HG02759 (cell line): ENCODE measurements around the gene PTH1R.

ENCODE experiments used
- ATAC-seq: cut with Tn5 transposase; IDR thresholded peaks from one replicate; pipeline ENCODE4 v1.9.1; 2021; ENCODE audit warnings: mild to moderate bottlenecking, moderate library complexity; ENCODE audit not compliant: unreplicated experiment

PTH1R gene

DNA sequence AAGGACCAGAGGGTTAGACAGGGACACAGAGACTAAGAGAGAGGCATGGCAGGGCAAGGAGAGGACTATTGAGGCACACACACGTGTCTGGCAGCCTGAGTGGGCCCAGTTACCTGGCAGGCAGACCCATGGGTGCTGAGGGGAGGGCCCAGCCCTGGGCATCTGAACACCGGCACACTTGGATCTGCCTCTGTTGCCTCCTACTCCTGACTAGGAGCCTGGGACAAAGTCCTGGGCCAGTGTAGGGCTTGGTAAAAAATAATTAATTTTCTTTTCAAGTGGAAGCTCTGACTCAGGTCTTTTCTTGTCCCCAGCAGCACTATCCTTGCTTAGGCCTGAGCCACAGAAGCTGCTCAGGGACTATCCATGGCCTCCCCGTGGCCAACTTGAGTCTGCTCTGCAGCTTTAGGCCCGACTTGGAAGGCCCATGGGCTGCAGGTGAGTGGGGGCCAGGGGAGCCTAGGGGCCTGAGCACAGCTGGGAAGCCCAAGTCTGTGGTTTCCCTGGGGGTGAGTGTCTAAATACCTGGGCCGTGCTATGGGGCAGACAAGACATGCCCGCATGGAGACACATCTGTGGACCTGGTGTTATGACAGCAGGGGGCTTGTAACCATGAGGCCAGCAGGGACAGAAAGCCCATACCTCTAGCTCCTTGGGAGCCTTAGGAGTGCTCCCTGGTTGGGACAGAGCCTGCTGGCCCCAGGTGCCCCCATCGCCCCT is at the start of gene PTH1R:
Gene PTH1R (plus strand): TSS at position 316 of the 720 bp plus-strand sequence. CDS start 5,839 bp downstream, outside the sequence.
- no peak for ATAC-seq

GRCh38 chr3:46829699-46830208 is 47.8 kb upstream of the PTH1R start:
- no peak for ATAC-seq

DNA sequence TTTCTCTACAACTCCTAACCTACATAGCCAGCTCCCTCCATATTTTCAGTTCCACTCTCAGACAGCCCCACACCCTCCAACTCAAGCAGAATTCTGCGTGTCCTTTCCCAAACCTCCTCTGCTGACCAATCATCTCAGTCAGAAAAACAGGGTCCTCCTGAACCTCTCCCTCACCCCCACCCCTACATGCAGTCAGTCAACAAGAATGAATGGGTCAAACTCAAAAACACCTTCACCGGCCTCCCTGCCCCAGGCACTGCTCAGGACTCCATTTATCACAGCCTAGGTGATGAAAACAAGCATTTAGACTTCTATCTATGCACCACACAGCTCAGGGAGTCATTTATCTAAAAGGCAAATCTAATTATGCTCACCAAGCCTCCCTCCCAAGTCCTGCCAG is 46.7 kb upstream of the PTH1R start:
- no peak for ATAC-seq

DNA sequence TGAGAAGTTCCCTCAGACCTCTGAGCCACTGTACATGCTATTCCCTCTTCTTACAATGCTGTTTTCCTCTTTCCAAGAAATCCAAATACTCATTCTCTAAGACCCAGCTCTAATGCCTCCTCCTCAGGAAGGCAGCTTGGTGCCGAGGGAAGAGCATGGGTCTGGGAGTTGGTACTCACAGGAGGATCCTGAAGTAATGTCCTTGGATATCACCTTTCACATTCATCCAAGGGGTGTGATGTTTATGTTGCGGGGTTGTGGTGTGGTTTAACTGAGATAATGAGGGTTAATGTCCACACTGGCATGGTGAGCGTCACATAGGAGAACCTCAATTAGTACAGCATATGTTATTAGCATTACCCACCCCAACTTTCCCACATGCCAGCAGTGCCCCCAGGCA is 46.2 kb upstream of the PTH1R start:
- no peak for ATAC-seq

DNA sequence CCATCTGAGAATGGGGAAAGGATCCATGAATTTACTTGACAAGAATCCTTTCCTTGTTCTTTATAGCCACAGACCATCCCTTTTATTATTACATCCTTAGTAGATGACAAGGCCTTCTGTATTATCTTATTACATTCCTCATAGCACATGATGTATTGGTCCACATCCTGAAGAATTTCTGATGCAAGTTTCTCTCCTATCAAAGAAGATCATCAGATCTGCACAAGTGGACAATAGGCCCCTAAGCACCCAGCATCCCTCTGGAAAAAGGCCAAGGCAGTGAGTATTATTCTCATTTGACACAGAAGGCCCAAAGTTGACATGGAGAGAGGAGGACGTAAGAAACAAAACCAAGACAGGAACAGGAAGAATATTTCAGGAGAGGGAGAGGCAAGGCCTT is 45.7 kb upstream of the PTH1R start:
- no peak for ATAC-seq

- ATAC-seq: no peak
Measured at GRCh38 chr3:46833346-46834300, 43.9 kb upstream of the PTH1R start.

- ATAC-seq: no peak
Measured at GRCh38 chr3:46835054-46835453, 42.5 kb upstream of the PTH1R start.

- ATAC-seq: no peak
Measured at GRCh38 chr3:46835491-46835890, 42.0 kb upstream of the PTH1R start.

GRCh38 chr3:46838301-46838700 is 39.2 kb upstream of the PTH1R start:
- ATAC-seq: no peak

DNA sequence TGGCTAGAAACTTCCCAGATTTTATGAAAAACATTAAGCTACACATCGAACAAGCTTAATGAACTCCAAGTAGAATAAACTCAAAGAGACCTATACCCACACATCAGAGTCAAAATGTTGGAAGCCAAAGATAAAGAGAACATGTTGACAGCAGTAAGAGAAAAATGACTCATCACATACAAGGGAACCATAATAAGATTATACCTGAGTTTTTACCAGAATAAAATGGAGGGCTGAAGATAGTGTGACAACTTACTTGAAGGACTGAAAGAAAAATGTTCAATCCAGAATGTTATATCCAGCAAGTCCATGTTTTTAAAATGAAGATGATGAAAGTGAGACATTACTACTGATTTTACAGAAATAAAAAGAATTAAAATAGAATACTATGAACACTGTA is 37.0 kb upstream of the PTH1R start:
- no peak for ATAC-seq

DNA sequence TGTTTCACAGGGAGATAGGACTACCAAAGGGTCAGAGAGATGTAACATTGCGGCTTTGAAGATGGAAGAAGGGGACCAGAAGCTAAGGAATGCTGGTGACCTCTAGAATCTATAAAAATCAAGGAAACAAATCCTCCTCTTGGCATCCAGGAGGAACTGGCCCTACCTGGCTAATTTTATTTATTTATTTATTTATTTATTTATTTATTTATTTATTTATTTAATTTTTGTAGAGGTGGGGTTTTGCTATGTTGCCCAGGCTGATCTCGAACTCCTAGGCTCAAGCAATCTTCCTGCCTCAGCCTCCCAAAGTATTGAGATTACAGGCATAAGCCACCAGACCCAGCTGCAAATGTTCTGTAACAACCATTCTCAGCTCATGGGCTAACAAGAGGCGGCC is 34.0 kb upstream of the PTH1R start:
- no peak for ATAC-seq

- ATAC-seq: no peak
Measured at GRCh38 chr3:46844397-46844796, 33.1 kb upstream of the PTH1R start.

GRCh38 chr3:46844881-46845312 is 32.6 kb upstream of the PTH1R start:
- no peak for ATAC-seq

DNA sequence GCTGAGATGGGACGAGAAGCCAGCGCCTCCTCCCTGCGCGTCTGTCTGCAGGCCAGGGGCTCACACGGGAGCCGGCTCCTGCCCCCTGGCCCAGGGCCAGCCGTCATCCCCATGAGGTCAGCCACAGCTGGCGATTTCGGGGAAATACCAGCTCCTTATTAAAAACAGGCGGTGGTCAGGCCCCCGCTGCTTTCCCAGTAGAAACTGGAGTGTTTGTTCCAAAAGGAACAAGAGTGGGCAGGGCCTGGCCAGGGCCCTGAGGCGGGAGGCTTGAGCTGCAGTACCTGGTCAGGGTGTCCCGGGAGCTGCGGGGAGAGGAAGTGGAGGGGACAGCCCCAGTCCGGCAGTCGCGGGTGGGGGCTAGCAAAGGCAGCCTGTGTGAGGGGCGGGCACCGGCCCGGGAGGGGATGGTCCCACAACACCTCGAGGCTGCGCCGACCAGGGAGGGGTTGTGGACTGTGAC is 32.1 kb upstream of the PTH1R start:
- peak; percentile 59 for ATAC-seq

GRCh38 chr3:46845860-46846623 is 31.5 kb upstream of the PTH1R start:
- peak; percentile 84 for ATAC-seq

GRCh38 chr3:46846624-46847542 is 30.6 kb upstream of the PTH1R start:
- no peak for ATAC-seq

DNA sequence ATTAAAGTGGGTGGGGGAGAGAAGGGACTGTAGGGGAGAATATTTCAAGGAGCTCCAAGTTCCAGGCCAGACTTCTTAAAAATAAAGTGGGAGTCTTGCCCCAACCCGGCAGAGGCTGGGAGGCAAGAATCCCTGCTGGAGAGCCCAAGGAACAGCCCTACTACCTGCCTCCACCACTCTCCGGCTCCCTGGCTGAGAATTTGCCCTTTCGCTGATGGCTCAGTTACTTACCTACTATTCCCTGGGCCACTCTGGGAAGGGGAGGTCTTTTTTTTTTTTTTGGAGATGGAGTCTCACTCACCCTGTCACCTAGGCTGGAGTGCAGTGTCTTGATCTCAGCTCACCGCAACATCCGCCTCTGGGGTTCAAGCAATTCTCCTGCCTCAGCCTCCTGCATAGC is 29.8 kb upstream of the PTH1R start:
- ATAC-seq: no peak

DNA sequence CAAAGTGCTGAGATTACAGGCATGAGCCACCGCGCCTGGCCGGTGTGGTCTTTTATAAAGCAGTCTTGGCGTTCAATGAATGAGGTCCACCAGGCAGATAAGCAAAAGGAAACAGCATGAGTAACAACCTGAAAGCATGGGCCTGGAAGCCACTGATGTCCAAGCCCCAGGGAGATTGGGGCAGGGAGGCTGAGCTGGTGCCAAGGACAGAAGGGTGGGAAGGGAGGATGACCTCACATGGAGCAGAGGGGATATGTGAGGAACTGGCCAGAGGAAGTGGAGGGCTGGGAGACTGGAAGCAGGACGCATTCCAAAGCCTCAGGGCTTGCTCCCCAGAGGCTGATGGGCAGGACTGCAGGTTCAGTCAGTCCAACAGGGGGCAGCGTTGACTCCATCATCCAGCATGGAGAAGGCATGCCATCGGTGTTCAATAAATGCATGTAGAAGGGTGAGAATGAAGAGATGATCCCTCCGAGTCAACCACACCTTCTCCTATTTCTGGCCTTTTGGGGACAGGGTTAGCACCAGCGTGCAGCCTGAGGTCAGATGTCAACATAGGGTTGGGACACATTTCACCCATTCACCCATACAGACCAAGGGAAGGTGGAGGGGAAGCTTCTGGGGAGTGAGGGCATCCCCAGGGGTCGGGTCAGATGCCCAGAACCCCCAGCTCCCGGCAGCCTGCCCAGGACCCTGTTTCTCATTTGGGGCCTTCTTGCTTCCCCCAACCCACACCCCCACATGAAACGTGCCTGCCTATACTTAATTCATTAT is 29.1 kb upstream of the PTH1R start:
- no peak for ATAC-seq

DNA sequence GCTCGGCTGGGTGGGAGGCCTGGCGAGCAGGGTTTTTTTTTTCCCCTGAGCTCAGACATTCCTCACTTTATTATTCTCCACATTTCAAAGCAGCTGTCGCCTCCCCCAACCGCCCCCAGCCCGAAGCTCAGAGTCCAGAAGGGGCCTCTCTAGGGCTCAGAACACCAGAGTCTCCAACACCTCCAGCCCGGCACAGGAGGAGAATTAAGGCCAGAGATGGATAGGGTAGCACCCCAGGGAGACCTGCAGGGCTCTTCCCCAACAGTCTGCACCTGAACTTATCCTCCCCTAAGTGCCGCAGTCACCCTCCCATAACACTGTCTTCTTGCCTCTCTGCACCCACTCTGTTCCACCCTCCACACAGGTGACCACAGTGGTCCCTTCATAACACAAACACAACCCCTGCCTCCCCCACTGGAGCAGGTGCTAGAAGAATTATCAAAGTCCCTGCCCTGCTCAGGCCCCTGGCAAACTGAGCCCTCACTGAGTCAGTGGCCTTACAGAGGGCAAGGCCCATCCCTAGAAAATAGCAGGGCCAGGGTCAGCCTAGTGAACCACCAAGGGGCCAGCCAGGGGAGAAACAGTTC is 28.4 kb upstream of the PTH1R start:
- no peak for ATAC-seq
